HG03520 (cell line): ENCODE measurements around the gene USP6NL.

Source experiments
- ATAC-seq: cut with Tn5 transposase; IDR thresholded peaks from one replicate; pipeline ENCODE4 v1.9.1; 2021; ENCODE audit warnings: mild to moderate bottlenecking, moderate library complexity; ENCODE audit not compliant: unreplicated experiment

The USP6NL gene

DNA sequence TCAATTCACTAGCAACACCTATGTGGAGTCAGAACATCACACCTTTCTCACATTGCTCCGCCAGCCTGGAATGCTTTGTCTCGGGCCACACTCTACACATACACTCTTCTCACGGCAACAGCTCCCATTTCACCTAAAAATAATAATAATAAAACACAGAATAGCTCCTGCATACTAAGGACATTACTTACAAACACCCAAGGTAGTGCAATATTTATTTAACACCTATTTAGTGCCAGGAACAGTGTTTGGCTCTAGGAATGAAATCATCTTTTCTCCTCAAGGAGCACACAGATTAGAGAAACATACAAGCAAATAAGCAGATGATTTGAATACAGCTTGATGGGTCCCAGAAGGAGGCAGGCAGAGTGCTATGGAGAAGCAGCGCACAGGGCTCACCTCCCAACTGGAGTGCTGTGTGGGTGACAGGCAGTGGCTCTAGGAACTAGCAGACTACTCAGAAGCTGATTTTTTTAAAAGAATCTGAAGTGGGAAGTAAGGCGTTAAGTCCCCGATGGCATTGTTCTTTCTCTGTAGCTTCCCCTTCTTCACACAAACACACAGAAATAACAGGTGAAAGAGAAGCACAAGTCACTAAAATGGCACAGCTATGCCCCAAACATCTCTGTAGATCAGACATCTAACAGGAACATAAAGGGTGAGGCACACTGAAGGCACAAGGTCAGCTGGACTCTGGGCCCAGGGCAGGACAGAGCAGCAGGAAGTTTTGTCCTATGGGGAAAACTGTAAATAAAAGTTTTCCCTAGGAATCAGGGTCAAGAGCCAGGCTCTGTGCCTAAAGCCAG, 16.7 kb downstream of the USP6NL start:
- ATAC-seq, result no peak

DNA sequence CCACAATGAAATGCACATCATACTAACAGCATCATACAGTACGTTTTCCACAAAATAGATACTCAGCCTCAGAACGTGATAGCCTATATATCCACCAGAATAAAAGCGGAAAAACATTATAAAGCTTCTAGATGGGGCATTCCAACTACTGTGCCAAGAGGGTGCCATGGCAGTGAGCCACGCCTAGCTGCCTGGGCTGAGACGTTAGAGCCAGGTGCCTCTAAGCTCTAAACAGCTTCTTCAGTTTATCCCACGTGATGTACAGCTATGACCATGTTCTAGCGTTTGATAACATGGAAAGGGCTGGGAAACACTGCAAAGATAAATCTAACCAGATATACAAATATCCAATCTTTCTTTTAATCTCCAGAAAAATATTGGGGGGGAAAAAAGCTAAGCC, 17.8 kb downstream of the USP6NL start:
- ATAC-seq, result no peak

DNA sequence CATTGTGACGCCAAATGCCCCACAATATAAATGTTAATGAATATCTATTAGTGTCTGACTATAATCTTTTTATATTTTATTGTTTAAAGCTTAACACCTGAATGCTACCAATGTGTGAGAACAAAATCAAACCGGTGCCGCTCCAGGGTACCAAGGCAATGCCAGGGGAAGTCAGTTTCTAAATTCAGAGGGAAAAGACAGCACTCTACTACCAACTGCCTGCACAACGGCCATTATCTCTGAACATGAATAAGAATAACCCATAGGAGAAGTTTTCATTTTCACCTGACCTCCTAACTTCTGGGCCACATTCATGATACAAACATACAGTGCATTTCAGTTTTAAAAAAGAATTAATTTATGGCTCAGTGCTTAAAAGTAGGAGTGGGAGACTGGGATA, 21.7 kb downstream of the USP6NL start:
- ATAC-seq, result no peak

DNA sequence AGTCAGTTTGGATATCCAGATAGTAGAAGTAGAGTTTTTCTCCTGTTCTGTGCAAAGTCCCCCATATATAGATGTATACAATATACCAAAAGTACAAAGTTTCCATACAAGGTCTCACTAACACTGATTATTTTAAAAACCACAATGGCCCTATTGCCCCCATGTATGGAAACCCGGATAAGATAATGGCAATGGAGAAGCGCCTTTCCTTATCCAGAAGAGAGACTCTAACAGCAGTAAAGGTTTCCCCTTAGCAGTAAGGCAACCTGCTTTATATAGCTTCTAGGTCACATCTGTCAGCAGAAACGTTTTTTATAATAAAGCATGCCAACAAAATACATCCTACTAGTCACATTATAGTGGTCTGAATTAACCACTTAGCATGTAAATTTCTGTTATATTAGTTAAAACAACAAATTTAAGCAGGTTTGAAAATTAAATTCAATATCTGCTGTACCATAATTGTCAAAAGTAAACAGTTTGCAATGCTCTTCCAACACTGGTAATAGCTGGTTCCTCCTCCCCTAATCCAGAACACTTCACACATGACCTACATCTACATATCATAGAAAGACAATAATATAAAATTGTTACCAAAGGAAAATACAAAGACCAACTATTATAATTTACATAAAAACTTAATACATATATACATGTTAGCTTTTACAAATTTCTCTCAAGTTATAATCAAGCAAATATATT, 22.4 kb downstream of the USP6NL start:
- no peak for ATAC-seq

DNA sequence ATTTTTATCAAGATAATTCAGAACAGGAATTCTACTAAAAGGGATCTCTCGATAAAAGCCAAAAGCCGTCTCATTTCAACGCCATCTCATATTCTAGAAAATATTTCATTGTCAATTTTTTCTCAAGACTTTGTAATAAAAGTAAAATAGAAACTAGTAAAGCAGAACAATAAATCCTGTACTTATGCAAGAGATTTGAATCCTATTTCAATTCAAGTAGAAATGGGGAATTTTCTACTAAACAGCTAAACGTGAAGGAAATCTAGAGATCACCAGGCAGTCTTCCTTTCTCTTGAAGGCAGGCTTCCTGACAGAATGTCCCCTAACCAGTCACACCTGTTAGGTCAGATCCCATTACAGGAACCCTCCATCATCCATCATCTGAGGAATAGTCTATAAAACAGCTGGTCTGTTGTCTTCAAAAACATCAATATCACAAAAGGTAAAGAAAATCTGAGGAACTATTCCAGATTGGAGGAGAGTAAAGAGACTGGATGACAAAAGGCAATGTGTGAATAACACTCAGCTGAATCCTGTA, 23.7 kb downstream of the USP6NL start:
- ATAC-seq, result no peak

DNA sequence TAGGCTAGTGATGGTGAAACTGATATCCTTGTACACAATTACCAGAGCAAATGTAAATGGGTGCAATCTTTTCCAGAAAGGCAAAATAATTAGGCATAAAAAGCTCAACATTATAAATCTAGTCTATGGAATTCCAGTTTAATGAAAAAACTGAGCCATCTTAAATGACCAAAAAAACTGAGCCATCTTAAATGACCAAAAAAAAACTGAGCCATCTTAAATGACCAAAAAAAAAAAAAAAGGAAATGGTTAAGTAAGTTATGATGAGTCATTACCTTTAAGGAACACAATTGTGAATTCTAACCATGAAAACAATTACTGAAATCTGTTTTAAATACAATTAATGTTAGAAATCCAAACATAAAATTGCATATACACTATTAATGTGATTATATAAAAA, 25.3 kb downstream of the USP6NL start:
- no peak for ATAC-seq

DNA sequence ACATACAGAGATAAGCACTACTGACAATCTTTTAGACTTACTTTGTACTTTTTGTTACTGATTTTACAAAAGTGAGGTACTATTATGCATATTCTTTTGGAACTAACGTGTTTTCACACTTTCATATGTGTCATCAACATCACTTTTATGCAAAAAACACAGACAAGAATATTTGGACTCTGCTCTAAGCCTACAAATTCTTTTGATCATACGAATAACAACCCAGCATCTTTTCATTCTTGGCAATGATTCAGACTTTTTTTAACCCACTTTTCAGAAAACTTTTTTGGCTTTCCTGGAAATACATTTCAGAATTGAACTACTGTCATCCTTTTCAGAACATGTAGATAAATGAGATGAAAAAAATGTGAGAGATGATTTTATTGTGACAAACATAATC, 30.2 kb downstream of the USP6NL start:
- ATAC-seq, result no peak

DNA sequence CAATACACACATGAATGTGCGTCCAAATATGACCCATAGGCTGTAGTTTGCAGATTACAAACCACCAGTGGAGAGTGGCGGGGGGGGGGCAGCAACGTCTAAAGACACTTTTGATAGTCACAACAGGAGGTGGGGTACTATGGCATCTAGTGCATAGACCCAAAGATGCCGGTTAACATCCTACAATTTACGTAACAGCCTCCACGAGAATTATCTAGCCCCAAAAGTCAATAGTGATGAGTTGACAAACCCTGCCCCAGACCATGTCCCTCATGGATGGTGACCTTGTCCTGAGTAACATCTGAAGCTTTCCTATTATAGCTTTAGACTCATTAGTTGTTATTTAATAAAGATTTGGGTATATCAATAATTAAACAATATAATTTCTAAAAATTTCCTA, 31.6 kb downstream of the USP6NL start:
- ATAC-seq, result no peak

DNA sequence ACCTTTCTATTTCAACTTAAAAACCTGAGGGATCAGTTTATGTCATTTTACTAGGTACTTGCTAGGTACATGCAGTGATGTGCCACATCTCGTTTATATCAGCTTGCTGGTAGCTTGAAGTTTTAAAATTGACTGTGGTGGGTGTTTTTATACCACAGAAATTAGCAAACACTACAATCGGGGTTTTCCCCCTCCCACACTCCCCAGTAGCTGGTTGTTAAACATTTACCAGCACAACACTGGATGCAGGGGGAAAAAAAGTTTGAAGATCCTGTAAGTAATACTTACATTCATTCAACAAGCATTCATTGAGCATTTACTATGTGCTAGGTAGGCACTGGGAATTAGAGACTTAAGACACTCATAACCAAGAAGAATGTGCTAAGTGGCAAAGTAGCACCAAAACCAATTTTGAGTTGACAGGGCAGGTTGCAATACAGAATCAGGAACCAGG, 32.6 kb downstream of the USP6NL start:
- ATAC-seq, result peak; percentile 43

DNA sequence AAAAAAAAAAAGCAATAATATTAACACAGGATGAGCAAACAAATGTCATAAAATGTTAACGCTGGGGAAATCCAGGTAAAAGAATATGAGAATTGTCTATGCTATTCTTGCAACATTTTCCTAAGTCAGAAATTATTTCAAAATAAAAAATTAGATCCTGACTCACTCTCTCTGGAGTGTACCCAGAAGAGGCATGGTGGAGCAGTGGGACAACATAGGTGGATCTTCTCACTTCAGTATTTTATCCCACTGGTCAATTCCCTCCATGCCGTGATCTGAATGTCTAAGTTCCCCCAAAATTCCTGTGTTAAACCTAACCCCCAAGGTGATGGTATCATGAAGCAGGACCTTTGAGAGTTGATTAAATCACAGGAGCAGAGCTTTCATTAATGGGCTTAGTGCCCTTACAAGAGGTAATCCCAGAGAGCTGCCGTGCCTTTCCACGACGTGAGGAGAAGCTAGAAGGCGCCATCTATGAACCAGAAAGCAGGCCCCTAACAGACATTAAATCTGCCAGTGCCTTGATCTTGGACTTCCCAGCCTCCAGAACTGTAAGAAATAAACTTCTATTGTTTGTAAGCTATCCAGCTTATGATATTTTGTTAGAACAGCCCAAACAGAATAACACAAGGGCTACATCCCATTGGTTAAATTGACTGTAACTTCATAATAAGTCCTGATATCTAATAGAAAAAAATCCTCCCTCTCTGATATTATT, 35.2 kb downstream of the USP6NL start:
- ATAC-seq, result no peak

DNA sequence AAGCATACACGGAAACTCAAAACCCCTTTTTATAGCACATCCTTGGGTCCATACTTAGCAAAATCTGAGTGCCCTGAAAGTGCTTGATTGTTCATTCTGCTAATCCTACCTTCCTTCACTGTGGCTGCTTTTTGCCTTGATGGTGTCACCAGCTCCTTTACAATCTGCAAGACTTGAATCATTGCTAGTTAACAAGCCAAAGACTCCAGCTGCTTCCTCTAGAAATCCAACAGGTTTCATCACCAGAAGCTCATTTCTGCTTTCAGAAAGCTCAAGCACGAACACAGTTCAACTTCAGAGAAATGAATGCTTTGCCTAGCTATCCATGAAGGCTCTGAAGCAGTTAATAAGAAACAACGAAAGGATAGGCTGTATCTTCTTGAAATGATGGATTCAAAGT, 38.0 kb downstream of the USP6NL start:
- no peak for ATAC-seq

DNA sequence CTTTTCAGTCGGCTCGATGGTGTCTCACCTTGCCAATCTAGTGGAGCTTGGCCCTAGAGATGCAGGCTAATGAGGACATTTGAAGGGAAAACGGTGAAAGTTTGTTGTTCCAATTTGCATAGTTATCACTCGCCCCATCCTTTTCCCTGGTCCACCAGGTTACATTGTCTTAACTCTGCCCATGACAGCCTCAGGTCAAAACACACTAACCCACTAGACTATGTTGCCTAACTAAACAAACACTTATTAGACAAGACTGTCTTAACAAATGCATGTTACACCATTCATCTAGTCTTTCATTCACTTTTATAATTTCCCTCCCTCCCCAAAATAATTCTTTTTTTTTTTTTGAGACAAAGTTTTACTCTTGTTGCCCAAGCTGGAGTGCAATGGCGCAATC, 40.7 kb downstream of the USP6NL start:
- ATAC-seq, result no peak

DNA sequence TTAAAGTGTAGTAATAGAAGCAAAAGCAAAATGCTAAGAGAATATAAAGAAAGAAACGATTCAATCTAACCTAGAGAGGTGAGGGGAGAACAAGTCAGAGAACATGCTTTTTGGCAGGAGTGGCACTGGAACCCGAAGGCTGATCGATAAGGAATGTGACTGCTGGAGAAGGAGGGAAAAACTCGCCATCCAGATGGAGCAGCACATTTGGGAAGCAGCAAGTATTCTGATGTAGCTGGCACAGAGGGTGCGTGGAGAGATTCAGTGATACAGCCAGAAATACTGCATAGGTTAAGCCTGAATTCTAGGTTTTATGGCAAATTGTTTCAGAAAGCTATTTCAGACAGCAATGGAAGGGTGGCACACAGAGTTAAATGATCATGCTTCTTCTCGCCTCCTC, 42.0 kb downstream of the USP6NL start:
- ATAC-seq, result no peak

DNA sequence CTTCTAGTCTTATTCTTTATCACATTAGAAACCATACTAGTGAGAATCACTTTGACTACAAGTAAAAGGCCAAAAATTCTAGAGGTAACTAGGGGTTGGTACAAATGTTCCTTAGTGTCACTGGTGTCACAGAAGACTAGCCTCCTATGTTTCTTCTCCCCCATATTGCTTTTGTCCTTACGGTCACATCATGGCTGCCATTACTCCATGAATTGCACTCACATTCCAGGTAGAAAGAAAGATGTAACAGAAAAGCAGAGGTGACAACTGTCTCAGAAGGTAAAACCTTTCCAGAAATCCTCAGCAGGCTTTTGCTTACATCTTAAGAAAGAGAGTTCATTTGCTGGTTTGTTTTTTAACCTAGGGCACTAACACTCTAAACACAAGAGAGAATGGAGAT, 42.9 kb downstream of the USP6NL start:
- ATAC-seq, result no peak

DNA sequence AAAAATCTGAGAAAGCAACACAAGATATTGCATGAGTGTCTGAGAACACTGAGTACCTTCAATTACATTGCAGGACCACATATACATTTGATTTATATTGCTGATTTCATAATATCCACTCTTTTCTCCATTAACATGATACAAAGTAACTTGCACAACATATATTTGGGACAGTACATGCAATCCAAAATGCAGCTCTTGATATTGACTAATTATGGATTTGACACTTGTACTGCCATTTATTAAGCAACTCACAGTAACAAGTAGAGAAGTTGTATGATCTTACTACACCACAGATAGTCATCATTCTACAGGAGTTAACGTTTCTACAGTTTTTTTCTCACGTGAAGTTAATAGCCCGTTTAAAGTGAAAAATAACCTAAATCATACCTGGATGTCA, 46.7 kb downstream of the USP6NL start:
- no peak for ATAC-seq

DNA sequence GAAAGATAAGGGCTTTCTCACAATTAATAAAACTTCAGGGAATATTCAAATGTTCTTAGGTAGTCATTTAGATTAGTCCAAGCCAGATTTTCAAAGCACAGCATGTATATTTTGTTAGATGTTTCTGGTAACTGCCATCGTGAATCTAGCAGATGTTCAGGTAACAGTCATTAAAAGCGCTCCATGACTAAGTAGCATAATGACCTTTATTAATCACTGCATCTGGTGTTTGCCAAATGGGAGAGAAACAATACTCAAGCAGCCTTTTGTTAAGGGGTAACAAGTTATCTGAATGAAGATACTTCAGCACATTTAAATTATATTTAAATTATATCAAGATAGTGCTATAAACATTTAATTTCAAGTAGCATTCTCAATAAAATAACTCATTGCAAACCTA, 47.5 kb downstream of the USP6NL start:
- ATAC-seq, result no peak

DNA sequence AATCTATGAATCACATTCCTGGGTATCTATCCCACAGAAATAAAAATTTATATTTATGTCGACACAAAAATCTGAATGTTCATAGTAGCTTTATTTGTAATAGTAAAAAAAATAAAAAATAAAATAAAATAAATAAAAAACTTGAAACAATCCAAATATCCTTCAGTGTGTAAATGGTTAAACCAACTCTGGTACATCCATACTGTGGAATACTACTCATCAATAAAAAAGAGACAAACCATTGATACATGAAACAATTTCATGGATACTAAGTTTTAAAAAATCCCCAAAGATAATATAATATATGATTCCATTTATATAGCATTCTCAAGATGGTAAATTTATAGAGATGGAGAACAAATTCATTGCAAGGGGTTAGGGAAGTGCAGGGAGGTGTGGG, 48.6 kb downstream of the USP6NL start:
- no peak for ATAC-seq

DNA sequence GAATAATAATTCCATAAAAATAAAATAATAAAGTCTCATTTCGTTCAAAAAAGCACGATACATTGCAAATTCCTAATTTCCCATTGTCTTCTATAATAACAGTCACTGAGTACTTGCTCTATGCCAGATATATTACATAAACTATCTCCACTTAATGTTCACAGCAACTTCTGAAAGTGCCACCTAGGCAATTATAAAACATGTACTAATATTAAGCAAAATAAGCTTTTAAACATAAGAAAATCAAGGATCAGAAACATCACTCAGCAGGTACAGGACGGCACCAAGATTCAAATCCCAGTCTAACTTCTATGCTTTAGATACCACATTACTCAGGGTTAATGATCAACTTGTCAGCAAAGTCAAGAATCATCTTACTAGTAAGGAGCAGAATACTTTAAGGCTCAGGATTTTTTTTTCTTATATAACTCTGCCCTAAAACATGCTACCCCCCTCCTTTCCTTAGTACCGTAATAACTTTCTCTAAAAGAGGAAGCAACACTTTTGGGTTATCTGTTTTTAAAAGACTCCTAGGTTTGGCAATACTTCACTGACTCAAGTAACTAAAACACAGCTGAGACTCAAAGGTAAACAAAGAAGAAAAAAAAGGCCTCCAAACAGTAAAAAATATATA, 51.3 kb downstream of the USP6NL start:
- ATAC-seq, result peak; percentile 83

DNA sequence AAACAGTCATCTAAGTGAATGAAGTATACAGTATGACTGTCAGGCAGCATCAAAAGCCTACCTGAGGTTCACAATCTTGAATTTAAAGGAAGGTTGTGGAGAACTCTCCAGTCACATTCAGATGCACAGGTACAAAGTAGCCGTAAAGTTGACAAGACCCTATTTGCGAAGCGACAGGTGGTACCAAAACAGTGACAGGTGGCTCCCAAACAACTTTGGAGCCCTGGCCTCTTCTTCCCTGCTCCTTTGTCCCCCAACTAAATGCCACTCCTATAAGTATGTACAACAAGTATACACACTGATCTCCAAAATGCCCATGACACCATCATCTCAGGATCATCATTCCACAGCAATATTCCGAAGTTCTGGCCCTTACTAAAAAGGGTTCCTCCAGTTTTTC, 53.5 kb downstream of the USP6NL start:
- ATAC-seq, result no peak

DNA sequence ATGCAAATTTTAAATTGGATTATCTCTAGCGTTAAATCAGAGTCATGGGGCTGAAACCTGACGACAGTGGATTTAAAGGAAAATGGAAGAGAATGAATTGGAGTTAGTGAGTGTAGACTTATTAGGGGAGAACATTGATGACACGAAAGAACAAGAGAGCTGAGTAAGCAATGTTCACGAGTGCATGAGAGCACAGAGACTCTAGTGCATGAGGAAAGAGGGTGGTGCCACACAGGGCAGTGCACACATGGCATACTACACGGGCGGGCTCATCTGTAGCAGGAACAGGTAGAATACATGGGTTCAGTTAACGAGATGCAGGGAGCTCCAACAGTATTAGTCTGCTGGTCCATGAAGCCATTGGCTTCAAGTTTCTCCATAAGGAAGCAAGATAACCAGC, 53.9 kb downstream of the USP6NL start:
- ATAC-seq, result no peak

DNA sequence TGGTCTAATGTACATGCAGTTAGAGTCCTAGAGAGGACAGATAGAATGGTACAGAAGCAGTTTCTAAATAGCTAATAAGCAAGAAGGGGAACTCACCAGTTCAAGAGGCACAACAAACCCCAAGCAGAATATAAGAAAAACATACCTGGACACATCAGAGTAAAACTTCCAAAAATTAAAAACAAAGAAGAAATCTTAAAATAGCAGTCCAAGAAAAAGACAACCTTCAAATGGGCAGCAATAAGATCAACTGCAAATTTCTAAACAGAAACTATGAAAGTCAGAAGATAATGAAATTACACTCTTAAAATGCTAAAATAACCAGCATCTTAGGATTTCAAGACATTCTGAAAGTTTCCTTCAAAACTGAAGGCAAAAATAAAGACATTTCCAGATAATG, 55.9 kb downstream of the USP6NL start:
- no peak for ATAC-seq
